GM10266 (cell line): ENCODE results near the gene SLC39A10.

Experiments used
- DNase-seq: peaks from one replicate; pipeline ENCODE4 v3.0.0; 2012; ENCODE audit errors: extremely low spot score
- CTCF ChIP-seq: IDR thresholded peaks from 2 replicates; pipeline ENCODE4 v1.5.1; 2012; ENCODE audit warnings: mild to moderate bottlenecking, low read depth; ENCODE audit not compliant: control insufficient read depth, insufficient read depth; ENCODE audit errors: missing control alignments

The SLC39A10 gene

GRCh38 chr2:195730912-195731311, 73.9 kb downstream of the SLC39A10 start:
- no peak for TF ChIP-seq CTCF
- DNase-seq, result no peak

DNA sequence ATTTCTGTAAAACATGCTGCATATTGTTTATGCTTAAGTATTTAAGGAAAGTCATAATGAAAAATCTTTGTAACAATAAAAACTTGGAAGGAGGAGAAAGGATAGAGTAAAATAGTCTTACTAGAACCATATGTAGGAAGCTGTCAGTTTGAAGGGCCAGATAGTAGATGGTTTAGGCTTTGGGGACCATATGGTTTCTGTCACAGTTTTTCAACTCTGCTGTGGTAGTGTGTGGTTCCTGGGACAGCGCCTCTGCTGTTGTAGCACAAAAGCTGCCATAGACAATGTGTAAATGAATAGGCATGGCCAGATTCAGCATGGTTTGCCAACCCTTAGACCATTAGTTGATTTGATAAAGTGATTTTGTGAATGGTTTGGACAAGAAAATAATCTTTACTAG, 75.5 kb downstream of the SLC39A10 start:
- no peak for DNase-seq
- no peak for TF ChIP-seq CTCF

DNA sequence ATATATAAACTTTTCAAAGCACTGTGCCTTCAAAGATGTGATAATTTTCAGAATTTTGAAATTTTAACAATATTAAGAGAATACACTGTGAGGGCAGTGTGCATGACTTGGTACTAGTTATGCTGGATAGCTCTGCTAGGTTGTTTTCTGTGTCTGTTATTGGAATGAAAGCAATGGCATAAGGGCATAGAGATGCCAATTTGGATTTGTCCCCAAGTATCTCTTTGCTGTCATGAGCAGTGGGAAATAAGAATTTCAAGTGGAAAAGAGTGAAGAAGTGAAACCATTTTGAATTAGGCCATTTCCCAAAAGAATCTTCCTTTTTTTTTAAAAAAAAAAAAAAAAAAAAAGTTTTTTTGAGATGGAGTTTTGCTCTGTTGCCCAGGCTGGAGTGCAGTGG, 76.8 kb downstream of the SLC39A10 start:
- no peak for DNase-seq
- no peak for TF ChIP-seq CTCF

GRCh38 chr2:195734395-195734794, 77.4 kb downstream of the SLC39A10 start:
- DNase-seq, result no peak
- no peak for TF ChIP-seq CTCF

DNA sequence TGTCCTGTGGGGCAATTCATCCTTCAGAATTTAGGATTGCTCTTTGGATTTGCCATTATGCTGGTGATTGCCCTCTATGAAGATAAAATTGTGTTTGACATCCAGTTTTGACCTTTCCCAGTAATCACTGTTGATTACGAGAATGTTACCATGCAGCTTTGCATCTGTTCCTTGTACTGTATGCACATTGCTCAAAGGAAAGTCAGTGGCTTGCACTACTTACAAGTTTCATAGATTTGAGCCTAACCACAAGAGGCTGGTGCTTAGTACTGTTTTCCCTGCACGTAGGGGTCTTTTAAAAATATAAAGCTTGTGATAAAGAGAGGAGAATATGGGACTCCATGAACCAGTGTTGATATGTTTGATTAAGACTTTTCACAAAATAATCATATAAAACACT, 77.9 kb downstream of the SLC39A10 start:
- no peak for DNase-seq
- TF ChIP-seq CTCF, result no peak

DNA sequence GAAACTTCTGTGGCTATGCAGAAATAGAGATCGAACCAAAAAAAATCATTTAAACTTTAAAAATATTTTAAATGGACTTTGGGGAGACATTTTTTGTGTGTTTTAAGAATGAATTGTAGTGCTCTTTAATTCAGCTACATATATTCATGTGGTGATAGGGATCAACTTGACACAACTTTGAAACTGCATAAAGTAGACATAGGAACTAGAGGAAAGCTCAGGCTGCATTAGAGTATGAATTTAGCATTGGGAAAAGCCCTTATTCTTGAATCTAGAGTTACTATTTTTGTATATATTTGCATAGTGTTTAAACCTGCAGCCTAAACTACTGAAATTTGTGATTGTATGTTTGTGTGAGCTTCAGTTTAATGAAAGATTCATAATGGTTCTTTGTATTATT, 78.3 kb downstream of the SLC39A10 start:
- no peak for TF ChIP-seq CTCF
- no peak for DNase-seq

- no peak for DNase-seq
- no peak for TF ChIP-seq CTCF
These were observed 80.7 kb downstream of the SLC39A10 start for GRCh38 chr2:195737511-195738325.
